ENCODE results near the gene TAB2.

TAB2 gene

GRCh38 chr6:149379977-149380376 is 62.5 kb downstream of the TAB2 start:
- no peak for DNase-seq

- no peak for DNase-seq
Observed at GRCh38 chr6:149380523-149380922, 63.0 kb downstream of the TAB2 start.

- no peak for DNase-seq
Observed at GRCh38 chr6:149383371-149383770, 65.9 kb downstream of the TAB2 start.

GRCh38 chr6:149384464-149384863 is 67.0 kb downstream of the TAB2 start:
- no peak for DNase-seq

- no peak for DNase-seq
Observed at GRCh38 chr6:149385998-149386646, 68.6 kb downstream of the TAB2 start.

- DNase-seq = no peak
Observed at GRCh38 chr6:149387779-149388512, 70.4 kb downstream of the TAB2 start.

GRCh38 chr6:149389509-149390297 is 72.2 kb downstream of the TAB2 start:
- DNase-seq = no peak

GRCh38 chr6:149392093-149392492 is 74.6 kb downstream of the TAB2 start:
- no peak for DNase-seq

GRCh38 chr6:149392535-149392934 is 75.0 kb downstream of the TAB2 start:
- no peak for DNase-seq

GRCh38 chr6:149393002-149393679 is 75.6 kb downstream of the TAB2 start:
- no peak for DNase-seq

GRCh38 chr6:149395185-149395584 is 77.7 kb downstream of the TAB2 start:
- DNase-seq = no peak

GRCh38 chr6:149397384-149397783 is 79.9 kb downstream of the TAB2 start:
- DNase-seq = no peak

- DNase-seq = no peak
Observed at GRCh38 chr6:149400050-149400449, 82.5 kb downstream of the TAB2 start, which contains the start of gene SUMO4. SUMO4 (plus strand) TSS chr6:149400262; CDS start chr6:149400392, 130 bp downstream.

GRCh38 chr6:149403534-149403933 is 86.0 kb downstream of the TAB2 start:
- DNase-seq = no peak

GRCh38 chr6:149405823-149406765 is 88.6 kb downstream of the TAB2 start:
- no peak for DNase-seq

- DNase-seq = no peak
Observed at GRCh38 chr6:149409617-149410016, 92.1 kb downstream of the TAB2 start.

GRCh38 chr6:149410557-149410956 is 93.0 kb downstream of the TAB2 start:
- no peak for DNase-seq

GRCh38 chr6:149414009-149414408 is 96.5 kb downstream of the TAB2 start:
- DNase-seq = no peak

- no peak for DNase-seq
Observed at GRCh38 chr6:149414821-149415220, 97.3 kb downstream of the TAB2 start.

- DNase-seq = no peak
Observed at GRCh38 chr6:149419696-149420404, 102.3 kb downstream of the TAB2 start.

- no peak for DNase-seq
Observed at GRCh38 chr6:149421132-149421531, 103.6 kb downstream of the TAB2 start.

All from NCI-H2227 treated with DMSO at 0.1 percent for 48 hours (cell line).